NOMO-1 treated with dmso at 0.1 percent for 144 hours (cell line): ENCODE results near the gene TPCN1.
"Not testable (repeated sequence)": the region's sequence is repeated elsewhere in the genome, so short reads cannot be mapped to it uniquely, and the experiment has no call there.

ENCODE experiments used
- DNase-seq: peaks from one replicate; lab custom pipeline; 2025; ENCODE audit not compliant: unreplicated experiment; lab: John Stamatoyannopoulos, UW

TPCN1 gene

DNA sequence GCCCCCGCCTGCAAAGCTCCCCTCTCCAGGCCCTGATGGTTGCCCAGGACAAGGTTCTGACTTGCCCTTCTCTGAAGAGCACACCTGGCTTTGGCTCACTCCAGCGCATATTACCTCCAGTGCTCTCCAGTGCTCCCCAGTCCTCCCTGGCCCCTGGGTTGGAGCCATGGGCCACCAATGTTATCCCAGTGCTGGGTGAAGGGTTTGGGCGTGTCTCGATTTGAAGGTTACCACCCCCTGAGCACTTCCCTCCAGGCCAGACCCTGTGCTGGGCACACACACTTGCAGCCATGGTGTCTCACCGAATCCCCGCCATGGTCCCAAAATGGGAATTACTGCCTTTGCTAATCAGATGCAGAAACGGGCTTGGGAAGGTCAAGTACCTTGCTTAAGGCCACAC is 24.7 kb upstream of the TPCN1 start:
- no peak for DNase-seq

- DNase-seq = peak; percentile 73
These were observed 24.3 kb upstream of the TPCN1 start for GRCh38 chr12:113196990-113197389.

- DNase-seq = no peak
These were observed 23.7 kb upstream of the TPCN1 start for GRCh38 chr12:113197518-113198077.

DNA sequence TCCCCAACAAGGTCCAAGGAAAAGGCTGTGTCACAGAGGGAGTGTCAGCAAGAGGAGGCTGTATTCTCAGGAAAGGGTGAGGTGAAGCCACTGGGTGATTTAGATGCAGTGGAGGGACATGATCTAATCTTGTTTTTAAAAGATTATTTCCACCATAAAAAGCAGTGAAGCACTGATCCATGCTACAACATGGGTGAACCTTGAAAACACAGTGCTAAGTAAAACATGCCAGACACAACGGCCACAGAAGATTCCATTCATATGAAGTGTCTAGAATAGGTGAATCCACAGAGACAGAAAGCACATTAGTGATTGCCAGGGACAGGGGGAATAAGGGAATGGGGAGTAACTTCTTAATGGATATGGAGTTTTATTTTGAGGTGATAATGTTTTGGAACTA is 23.0 kb upstream of the TPCN1 start:
- DNase-seq = no peak

DNA sequence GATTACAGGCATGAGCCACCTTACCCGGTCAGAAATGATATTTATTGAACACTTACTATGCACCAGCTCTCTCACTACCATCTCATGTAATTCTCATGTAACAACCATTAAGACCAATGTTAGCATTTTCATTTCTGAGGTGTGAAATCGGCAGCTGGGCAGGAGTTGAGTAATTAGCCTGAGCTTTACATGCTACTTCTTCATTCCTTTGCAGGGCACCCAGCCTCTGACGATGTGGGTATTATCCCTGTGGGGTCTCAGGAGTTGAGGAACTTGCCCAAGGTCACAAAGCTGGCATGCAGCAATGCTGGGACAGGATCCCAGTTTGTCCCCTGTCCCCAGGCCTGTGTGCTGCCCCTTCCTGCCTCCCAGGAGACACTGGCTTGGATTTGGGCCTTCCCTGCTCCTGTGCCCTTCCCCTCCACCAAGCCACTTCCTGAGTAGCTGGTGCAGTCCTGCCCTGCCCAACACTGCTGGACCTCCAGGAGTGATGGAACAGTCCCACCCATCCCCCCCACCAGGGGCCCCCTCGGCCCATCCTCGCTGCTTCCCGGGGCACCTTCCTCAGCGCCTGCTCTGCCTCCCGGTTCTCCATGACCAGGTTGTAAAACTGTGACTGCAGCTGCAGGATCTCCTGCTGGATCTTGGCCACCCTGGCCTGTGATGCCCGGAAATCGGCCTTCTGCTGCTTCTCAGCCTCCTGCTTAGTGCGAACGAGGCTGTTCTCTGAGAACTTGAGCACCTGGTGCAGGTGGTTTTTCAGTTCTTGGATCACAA is 21.1 kb upstream of the TPCN1 start:
- peak; percentile 12 for DNase-seq

- no peak for DNase-seq
These were observed 19.8 kb upstream of the TPCN1 start for GRCh38 chr12:113201187-113202177.

- no peak for DNase-seq
These were observed 18.8 kb upstream of the TPCN1 start for GRCh38 chr12:113202300-113203075.

- no peak for DNase-seq
These were observed 17.2 kb upstream of the TPCN1 start for GRCh38 chr12:113203852-113204760.

DNA sequence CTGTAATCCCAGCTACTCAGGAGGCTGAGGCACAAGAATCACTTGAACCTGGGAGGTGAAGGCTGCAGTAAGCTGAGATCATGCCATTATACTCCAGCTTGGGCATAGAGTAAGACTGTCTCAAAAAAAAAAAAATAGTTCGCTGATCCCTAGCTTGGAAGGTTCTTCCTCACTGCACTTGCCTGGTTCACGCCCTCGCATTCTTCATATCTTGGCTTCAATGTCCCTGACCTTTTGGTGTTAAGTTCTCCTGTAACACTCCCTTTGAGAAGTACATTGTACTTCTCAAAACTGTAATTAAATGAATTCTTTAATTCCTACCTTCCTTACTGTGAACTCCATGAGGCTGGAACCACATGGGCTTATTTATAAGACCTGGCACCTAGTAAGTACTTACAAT is 16.5 kb upstream of the TPCN1 start:
- DNase-seq = no peak

- DNase-seq = not testable (repeated sequence)
These were observed 14.5 kb upstream of the TPCN1 start for GRCh38 chr12:113206802-113207201.

DNA sequence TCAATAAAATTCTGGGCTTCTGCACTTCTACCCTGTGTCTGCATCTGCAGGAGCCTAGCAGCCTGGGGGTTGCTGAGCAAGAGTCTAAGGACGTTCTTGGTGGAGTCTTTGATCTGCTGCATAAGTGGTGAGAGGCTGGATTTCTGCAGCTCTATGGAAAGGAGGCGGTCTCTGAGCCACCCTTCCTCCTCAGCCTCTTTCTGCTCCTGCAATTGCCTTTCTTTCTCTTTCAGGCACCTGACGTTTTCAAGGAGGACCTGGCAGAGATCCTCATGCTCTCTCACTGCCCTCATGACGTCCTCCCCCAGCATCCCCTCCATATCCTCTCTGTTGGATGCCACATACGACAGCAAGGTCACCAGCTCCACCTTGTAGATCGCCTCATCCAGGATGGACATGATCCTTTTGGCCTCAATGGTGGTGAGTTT is 13.6 kb upstream of the TPCN1 start:
- DNase-seq = peak; percentile 24

DNA sequence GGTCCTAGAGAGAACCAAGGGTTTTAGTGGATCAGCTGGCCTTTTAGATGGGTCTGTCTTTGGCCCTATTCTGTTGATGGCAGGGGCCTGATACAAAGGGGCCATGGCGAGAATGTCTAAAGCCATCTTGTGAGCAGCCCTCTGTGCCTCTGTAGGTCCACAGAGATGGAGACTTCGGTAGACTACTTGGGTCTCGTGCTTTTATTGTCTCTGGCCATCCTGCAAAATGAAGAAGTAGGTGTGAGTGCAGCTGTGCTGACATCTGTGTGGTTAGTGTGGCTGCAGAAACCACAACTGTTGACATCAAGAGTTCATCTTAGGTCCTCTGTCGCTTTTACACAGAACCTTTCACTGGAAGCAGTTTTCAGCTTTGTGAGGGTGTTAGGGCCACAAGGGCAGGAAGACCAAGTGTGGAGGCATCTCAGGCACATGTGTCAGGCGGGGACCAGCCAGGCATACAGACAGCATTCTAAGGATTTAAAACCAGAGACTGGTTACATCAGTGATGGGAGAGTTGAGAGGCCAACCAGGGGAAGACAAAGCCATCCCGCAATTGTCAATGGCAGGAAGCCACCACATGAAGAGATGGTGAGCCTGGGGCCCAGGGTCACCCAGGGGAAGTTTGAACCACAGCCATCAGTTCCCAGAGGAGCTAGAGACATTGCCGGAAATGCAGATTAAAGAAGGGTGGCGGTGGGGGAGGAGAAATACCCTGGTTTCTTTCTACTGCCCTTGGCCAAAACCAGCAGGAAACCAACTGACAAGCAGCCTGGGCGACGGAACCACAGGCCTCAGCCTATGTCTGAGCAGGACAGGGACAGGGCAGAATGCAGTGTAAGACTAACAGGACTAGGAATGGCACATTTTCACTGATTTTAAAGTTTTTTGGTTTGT is 13.0 kb upstream of the TPCN1 start:
- DNase-seq = peak; percentile 97

GRCh38 chr12:113211160-113211559 is 10.1 kb upstream of the TPCN1 start:
- DNase-seq = no peak

- peak; percentile 85 for DNase-seq
These were observed 6.3 kb upstream of the TPCN1 start for GRCh38 chr12:113214895-113215400.

- DNase-seq = no peak
These were observed 5.2 kb upstream of the TPCN1 start for GRCh38 chr12:113216027-113216426.

GRCh38 chr12:113220593-113221180 is 577 bp upstream of the TPCN1 start:
- DNase-seq = no peak

DNA sequence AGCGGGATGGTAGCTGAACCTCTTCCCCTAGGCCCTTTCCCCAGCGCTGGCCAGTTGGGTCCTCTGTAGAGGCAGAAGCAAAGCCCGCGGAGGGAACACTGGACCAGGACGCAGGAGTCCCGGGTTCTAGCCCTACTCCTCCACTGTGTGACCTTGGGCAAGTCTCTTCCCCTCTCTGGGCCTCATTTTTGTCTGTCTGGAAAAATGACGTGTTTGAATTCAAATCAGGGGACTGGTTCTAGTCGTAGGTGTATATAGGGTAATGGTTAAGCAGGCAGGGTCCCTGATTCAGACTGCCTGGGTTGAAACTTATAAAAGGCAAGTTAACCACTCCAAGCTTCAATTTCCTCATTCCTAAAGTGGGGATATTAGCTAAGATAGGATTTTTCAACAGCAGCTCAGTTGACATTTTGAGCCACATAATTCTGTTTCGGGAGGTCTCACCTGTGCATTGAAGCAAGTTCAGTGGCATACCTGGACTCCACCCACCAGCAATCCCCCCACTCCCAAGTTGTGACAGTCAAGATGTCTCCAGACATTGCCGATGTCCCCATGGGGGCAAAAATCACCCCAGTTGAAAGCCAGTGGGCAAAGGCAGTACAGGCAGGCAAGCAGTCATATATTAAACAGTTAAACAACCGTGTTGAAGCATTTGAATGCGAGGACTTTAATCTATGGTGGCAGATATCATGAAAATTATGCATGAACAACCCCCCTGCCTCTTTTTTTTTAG is 899 bp downstream of the TPCN1 start:
- DNase-seq = no peak
